ENCODE results near the gene TBPL2. TPM values are rescaled to one million over a fixed set of nuclear protein-coding genes. Genes with fewer than 3 reads are reported as not detected.

TBPL2 gene
- total RNA-seq, 1 donor = not detected

- DNase-seq (ENCODE audit: low read depth) = peak; percentile 53
- TF ChIP-seq, protein P1, sequence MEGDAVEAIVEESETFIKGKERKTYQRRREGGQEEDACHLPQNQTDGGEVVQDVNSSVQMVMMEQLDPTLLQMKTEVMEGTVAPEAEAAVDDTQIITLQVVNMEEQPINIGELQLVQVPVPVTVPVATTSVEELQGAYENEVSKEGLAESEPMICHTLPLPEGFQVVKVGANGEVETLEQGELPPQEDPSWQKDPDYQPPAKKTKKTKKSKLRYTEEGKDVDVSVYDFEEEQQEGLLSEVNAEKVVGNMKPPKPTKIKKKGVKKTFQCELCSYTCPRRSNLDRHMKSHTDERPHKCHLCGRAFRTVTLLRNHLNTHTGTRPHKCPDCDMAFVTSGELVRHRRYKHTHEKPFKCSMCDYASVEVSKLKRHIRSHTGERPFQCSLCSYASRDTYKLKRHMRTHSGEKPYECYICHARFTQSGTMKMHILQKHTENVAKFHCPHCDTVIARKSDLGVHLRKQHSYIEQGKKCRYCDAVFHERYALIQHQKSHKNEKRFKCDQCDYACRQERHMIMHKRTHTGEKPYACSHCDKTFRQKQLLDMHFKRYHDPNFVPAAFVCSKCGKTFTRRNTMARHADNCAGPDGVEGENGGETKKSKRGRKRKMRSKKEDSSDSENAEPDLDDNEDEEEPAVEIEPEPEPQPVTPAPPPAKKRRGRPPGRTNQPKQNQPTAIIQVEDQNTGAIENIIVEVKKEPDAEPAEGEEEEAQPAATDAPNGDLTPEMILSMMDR (IDR thresholded peaks at IDR 0.05; ENCODE audit: insufficient read depth, low read length) = no peak
- no peak overlapping the region for H3K4me3 ChIP-seq (ENCODE audit: low read depth, low read length)
Measured at GRCh38 chr14:55412676-55413075, 27.7 kb downstream of the TBPL2 start.

GRCh38 chr14:55411426-55412389 is 28.7 kb downstream of the TBPL2 start, which contains the start of gene ATG14:
Gene ATG14 (minus strand): TSS chr14:55411830. CDS start chr14:55411822, 8 bp downstream.
- TF ChIP-seq, protein P1 (IDR thresholded peaks at IDR 0.05; ENCODE audit: insufficient read depth, low read length) = no peak
- H3K4me3 ChIP-seq (ENCODE audit: low read depth, low read length) = peak within 1 kb of the TSS; percentile 80
- peak; percentile 81 for DNase-seq (ENCODE audit: low read depth)

- TF ChIP-seq, protein P1 (IDR thresholded peaks at IDR 0.05; ENCODE audit: insufficient read depth, low read length) = no peak
- H3K4me3 ChIP-seq (ENCODE audit: low read depth, low read length) = peak overlapping the region; percentile 80
- no peak for DNase-seq (ENCODE audit: low read depth)
Measured at GRCh38 chr14:55410876-55411275, 29.5 kb downstream of the TBPL2 start.

- DNase-seq (ENCODE audit: low read depth) = no peak
- no peak overlapping the region for H3K4me3 ChIP-seq (ENCODE audit: low read depth, low read length)
- TF ChIP-seq, protein P1 (IDR thresholded peaks at IDR 0.05; ENCODE audit: insufficient read depth, low read length) = no peak
Measured at GRCh38 chr14:55404173-55404854, 36.1 kb downstream of the TBPL2 start.

- no peak for DNase-seq (ENCODE audit: low read depth)
- H3K4me3 ChIP-seq (ENCODE audit: low read depth, low read length) = no peak overlapping the region
- TF ChIP-seq, protein P1 (IDR thresholded peaks at IDR 0.05; ENCODE audit: insufficient read depth, low read length) = no peak
Measured at GRCh38 chr14:55401751-55402150, 38.7 kb downstream of the TBPL2 start.

- H3K4me3 ChIP-seq (ENCODE audit: low read depth, low read length) = no peak overlapping the region
- peak; percentile 11 for DNase-seq (ENCODE audit: low read depth)
- TF ChIP-seq, protein P1 (IDR thresholded peaks at IDR 0.05; ENCODE audit: insufficient read depth, low read length) = no peak
Measured at GRCh38 chr14:55399852-55400251, 40.6 kb downstream of the TBPL2 start.

Measured in fibroblast of the aortic adventitia (primary cell).